ENCODE data around the gene PIK3R5. TPM values are rescaled to one million over a fixed set of nuclear protein-coding genes. Genes with fewer than 3 reads are reported as not detected.
A peak's percentile ranks its signal among the peaks of the same experiment; 100 is the strongest.
"Not testable (repeated sequence)": the region's sequence is repeated elsewhere in the genome, so short reads cannot be mapped to it uniquely, and the experiment has no call there.

The PIK3R5 gene
- total and polyA plus RNA-seq, 2 donors (not counting 1 experiment from before 2014, with no cell fraction given) = 63.1 to 70.0 TPM

DNA sequence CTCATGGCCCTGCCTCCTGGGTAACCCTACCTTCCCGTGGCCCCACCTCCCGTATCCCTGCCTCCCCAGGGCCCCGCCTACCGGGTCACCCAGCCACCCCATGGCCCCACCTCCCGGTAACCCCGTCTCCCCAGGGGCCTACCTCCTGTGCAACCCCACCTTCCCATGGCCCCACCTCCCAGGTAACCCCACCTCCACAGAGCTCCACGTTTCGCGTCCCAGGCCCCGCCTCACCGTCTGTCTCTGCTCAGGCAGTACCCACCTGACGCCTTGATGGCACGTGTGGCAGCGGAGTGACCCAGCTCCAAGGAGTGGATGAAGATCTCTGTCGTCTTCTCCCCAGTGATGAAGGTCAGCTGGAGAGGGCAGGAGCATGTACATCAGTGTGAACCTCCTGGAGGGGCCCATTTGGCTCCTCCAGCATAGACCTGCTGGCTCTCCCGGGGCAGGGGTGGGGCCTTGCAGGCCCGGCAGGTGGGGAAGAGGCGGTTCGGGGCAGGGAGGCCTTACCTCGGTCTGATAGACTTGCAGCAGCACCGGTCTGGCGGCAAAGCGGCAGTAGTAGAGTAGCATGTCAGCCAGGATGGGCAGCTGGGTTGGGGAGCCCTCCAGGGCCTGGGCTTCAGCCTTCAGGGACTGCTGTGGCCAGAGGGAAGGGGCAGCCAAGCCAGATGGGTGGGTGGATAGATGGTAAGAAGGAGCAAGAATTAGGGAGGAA is 79.4 kb downstream of the PIK3R5 start:
- no peaks in the 10 kb centered on the region for H3K9me3 Mint-ChIP-seq (ENCODE audit: insufficient read depth)
- H3K9ac ChIP-seq (ENCODE audit: low read length) = no peak overlapping the region
- TF ChIP-seq EZH2 (IDR thresholded peaks at IDR 0.05; ENCODE audit: borderline replicate concordance, insufficient read depth, low read depth, low read length, poor library complexity, severe bottlenecking) = no peak
- TF ChIP-seq CTCF (IDR thresholded peaks at IDR 0.05) = no peak
- H3K36me3 ChIP-seq (replicated peaks in 1 of 2; ENCODE audit: control extremely low read depth in 1 of 2, control insufficient read depth in 1 of 2, extremely low read depth in 1 of 2, insufficient read depth in 2 of 2, low read length in 1 of 2) = peaks cover 0 to 86% of the 10 kb centered on the region in 2 experiments
- CTCF ChIA-PET = no interaction called here
- no peak overlapping the region for H3K4me2 ChIP-seq (replicated peaks; ENCODE audit: low read depth, low read length, poor library complexity, severe bottlenecking)
- ATAC-seq (ENCODE audit: low read depth) = no peak
- H3K9me3 ChIP-seq (ENCODE audit: control extremely low read depth in 1 of 3, control insufficient read depth in 2 of 3, insufficient read depth in 1 of 3, low read length in 2 of 3) = peaks cover 0 to 14% (median 0%) of the 10 kb centered on the region in 3 donors
- H2AFZ ChIP-seq (ENCODE audit: insufficient read depth, low read depth, low read length, poor library complexity, severe bottlenecking) = no peak overlapping the region
- no peaks in the 10 kb centered on the region for H3K27me3 ChIP-seq (replicated peaks in 1 of 4; ENCODE audit: control extremely low read depth in 1 of 4, control insufficient read depth in 3 of 4, insufficient read depth in 4 of 4, low read length in 3 of 4)
- WGBS (ENCODE audit: insufficient coverage) = 99% methylated on average over 20 of the region's 23 CpGs
- POLR2A ChIA-PET = interaction anchor here (0.6 kb wide), 1 partner anchor 93 kb away, joined by 5 read pairs; no protein-coding TSS in a partner anchor
- no peak overlapping the region for H3K4me3 Mint-ChIP-seq
- no peak overlapping the region for H3K27ac ChIP-seq (ENCODE audit: low read length in 2 of 2)
- no peak overlapping the region for H3K4me3 ChIP-seq (ENCODE audit: control extremely low read depth in 1 of 5, extremely low read depth in 1 of 5, insufficient read depth in 1 of 5, low read depth in 2 of 5, low read length in 4 of 5)
- no peak for DNase-seq
- no peaks in the 10 kb centered on the region for H3K4me1 Mint-ChIP-seq
- peaks cover 10% of the 10 kb centered on the region for H4K20me1 ChIP-seq (ENCODE audit: control insufficient read depth, insufficient read depth, low read length, poor library complexity, severe bottlenecking)
- no peaks in the 10 kb centered on the region for H3K4me1 ChIP-seq (ENCODE audit: control insufficient read depth in 2 of 2, insufficient read depth in 2 of 2, low read length in 2 of 2)
- H3K79me2 ChIP-seq (ENCODE audit: control insufficient read depth, insufficient read depth, low read length) = no peaks in the 10 kb centered on the region
- intact Hi-C loops (cut with micrococcal nuclease) = no loop called here
- H3K27ac Mint-ChIP-seq = no peak overlapping the region
- no peaks in the 10 kb centered on the region for H3K27me3 Mint-ChIP-seq

DNA sequence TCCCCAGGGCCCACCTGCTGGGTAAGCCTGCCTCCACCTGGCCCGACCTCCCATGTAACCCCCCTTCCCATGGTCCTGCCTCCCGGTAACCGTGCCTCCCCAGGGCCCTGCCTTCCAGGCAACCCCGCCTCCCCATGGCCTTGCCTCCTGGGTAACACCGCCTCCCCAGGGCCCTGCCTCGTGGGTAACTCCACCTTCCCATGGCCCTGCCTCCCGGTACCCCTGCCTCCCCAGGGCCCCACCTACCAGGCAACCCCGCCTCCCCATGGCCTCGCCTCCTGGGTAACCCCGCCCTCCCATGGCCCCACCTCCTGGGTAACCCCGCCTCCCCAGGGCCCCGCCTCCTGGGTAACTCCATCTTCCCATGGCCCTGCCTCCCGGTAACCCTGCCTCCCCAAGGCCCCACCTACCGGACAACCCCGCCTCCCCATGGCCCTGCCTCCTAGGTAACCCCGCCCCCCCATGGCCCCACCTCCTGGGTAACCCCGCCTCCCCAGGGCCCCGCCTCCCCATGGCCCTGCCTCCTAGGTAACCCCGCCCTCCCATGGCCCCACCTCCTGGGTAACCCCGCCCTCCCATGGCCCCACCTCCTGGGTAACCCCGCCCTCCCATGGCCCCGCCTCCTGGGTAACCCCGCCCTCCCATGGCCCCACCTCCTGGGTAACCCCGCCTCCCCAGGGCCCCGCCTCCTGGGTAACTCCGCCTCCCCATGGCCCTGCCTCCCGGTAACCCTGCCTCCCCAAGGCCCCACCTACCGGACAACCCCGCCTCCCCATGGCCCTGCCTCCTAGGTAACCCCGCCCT is 80.1 kb downstream of the PIK3R5 start:
- WGBS (ENCODE audit: insufficient coverage) = 94% methylated on average over 12 of the region's 30 CpGs
- Histone ChIP-seq H4K20me1 (ENCODE audit: control insufficient read depth, insufficient read depth, low read length, poor library complexity, severe bottlenecking) (peaks cover 10% of the 10 kb centered on the region), H3K9me3 (ENCODE audit: control extremely low read depth in 1 of 3, control insufficient read depth in 2 of 3, insufficient read depth in 1 of 3, low read length in 2 of 3) (peaks cover 0 to 14% (median 0%) of the 10 kb centered on the region in 3 donors), H3K36me3 (replicated peaks in 1 of 2; ENCODE audit: control extremely low read depth in 1 of 2, control insufficient read depth in 1 of 2, extremely low read depth in 1 of 2, insufficient read depth in 2 of 2, low read length in 1 of 2) (peaks cover 0 to 84% of the 10 kb centered on the region in 2 experiments)
- H3K4me3 ChIP-seq (ENCODE audit: control extremely low read depth in 1 of 5, extremely low read depth in 1 of 5, insufficient read depth in 1 of 5, low read depth in 2 of 5, low read length in 4 of 5); H3K9me3 Mint-ChIP-seq (ENCODE audit: insufficient read depth); H3K27me3 Mint-ChIP-seq; intact Hi-C loops (cut with micrococcal nuclease); H3K27me3 ChIP-seq (replicated peaks in 1 of 4; ENCODE audit: control extremely low read depth in 1 of 4, control insufficient read depth in 3 of 4, insufficient read depth in 4 of 4, low read length in 3 of 4); H3K27ac ChIP-seq (ENCODE audit: low read length in 2 of 2); H3K27ac Mint-ChIP-seq; H3K4me1 ChIP-seq (ENCODE audit: control insufficient read depth in 2 of 2, insufficient read depth in 2 of 2, low read length in 2 of 2); H3K4me1 Mint-ChIP-seq; H3K79me2 ChIP-seq (ENCODE audit: control insufficient read depth, insufficient read depth, low read length); H3K4me3 Mint-ChIP-seq; CTCF ChIA-PET; H3K9ac ChIP-seq (ENCODE audit: low read length); H3K4me2 ChIP-seq (replicated peaks; ENCODE audit: low read depth, low read length, poor library complexity, severe bottlenecking); H2AFZ ChIP-seq (ENCODE audit: insufficient read depth, low read depth, low read length, poor library complexity, severe bottlenecking): not testable (repeated sequence)
- DNase-seq (peak; percentile 47), ATAC-seq (ENCODE audit: low read depth) (peak; percentile 57)
- POLR2A ChIA-PET = interaction anchor here (0.6 kb wide), 1 partner anchor 94 kb away, joined by 5 read pairs; no protein-coding TSS in a partner anchor

Measured in B cell (primary cell).